IPS-NIHi11 (cell line): ENCODE measurements around the gene AP3D1.
"Not testable (repeated sequence)": the region's sequence is repeated elsewhere in the genome, so short reads cannot be mapped to it uniquely, and the experiment has no call there.

ENCODE experiments used
- DNase-seq: peaks from one replicate; pipeline ENCODE4 v3.0.0; 2012; ENCODE audit warnings: mixed read lengths, low spot score

AP3D1 gene

DNA sequence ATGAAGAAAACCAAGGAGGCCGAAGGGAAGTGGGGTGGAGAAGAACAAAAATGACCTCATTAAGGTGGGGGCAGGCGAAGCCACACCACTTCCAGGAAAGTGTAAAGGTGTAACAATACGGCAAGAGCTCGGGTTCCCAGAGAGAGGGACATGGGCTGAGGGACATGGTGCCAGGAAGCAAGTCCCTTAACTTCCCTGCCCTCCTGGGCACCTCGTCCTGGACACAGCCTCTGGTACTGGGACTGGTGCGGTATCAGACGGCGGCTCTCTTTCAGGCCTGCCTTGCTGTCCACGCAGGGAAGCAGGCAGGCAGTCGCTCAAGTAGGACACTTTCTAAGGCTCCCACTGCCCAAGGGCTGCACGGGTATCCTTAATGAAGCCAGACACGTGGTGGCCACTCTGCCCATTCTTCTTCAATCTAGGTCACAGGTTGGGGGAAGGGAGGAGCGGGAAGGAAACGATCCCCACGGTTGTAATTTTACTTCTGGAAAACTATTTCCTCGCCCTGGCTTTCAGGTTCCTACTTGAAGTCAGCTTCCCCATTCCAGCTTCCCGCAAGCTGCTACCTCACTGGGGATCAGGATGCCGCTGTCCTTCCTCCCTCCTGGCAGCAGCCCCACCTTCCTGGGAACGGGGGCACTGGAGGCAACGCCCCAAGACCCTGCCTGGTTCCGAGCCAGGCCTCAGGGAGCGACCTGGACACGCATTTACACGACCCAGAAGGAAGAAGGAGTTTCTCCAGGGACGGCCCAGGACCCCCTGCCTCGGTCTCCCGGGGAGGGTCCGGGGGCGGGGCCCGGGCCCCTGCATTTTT is 1.2 kb downstream of the AP3D1 start:
- no peak for DNase-seq

DNA sequence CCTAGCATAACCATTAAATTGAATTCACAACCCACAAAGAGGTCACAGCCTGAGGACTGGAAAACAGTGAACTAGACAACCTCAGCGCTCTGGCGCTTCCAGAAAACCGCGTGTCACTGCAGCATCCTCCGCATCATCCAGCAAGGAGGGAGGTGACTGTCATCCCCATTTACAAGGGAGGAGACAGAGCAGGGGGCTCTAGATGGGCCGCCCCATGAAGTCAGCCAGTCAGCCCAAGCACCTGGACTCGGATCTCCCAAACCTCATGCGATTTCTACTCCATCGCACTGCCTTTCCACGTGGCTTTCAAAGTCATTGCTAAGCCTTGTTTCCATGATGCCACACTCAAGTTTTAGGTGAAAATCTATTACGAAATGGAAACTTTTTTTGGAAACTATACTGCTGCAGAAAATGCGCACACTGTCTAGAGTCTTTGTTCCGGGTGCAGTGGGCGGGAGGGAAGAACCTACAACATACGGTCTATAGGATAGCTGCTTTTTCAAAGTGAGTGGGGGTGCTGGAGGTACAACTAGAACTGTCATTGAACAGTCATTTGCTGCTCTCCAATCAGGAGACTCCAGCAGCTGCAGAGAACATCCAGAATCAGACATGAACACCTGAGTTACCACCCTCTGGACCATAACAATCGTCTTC is 2.8 kb downstream of the AP3D1 start:
- DNase-seq = no peak

DNA sequence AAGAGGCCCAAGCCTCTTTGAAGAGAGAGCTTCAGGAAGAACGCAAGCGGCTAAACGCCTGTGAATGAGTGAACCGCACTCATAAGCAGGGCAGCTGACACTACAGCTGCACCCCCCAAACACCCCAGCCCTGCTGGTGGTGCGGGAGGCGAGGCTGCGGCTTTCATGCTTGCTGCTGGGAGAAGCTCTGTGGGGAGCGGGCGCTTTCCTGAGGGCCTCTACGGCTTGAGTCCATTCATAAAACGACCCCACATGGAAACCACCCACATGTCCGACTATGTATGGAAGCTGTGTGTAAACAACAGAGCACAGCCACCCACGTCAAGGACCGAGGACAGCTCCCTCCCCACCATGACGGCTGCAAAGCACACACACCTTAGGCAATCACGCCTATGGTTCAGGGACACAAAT is 5.5 kb downstream of the AP3D1 start:
- DNase-seq = no peak

DNA sequence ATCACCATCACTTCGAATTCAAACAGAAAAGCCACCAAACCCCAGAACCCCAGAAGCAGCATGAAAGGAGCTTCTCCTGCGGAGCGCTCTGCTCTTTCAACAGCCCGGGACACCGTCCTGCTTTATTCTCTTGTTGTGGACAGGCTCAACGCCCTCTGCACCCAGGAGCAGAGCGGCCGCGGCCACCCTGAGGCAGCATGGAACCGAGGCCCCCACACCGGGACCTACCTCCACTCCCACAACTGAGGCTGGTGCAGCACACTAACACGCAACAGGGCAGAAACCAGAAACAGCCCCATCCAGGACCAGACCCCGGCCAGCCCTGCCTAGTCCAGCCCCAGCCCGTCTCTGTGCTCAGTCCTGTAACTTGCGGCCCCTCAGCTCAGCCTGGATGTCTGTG is 7.2 kb downstream of the AP3D1 start:
- no peak for DNase-seq

DNA sequence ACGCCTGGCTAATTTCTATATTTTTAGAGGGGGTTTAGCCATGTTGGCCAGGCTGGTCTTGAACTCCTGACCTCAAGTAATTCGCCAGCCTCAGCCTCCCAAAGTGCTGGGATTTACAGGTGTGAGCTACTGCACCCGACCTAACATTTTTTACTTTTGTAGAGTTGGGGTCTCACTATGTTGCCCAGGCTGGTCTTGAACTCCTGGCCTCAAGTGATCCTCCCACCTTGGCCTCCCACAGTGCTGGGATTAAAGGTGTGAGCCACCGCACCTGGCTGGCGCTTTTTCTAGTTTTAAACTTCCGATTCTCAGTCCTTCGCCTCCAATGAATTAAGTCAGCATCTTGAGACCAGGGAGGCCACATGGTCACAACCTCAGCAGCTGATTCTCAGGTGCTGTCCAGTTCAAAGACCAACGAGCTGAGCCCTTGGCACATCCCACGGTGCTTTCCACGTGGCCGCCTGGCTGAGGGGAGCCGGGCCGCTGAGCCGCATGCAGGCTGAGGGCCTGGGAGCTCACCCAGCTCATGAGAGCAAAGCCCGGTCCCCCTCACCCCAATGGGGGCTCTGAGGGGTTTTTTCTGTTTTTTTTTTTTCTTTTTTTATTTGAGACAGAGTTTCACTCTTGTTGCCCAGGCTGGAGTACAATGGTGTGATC is 9.1 kb downstream of the AP3D1 start:
- no peak for DNase-seq

DNA sequence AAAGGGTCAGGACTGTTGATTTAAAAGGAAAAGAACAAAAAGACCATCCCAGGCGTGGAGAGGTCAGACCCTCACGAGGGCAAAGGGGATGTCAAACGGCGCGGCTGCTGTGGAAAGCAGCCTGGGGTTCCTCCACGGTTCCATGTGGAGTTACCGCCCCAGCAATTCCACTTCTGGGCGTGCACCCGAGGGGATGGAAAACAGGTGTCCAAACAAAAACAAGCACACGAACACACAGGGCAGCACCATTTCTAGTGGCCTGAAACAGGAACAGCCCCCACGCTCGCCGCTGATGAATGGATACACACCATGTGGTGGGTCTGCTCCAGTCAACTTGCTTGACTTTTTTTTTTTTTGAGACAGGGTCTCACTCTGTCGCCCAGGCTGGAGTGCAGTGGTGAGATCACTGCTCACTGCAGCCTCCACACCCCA is 11.2 kb downstream of the AP3D1 start:
- no peak for DNase-seq

DNA sequence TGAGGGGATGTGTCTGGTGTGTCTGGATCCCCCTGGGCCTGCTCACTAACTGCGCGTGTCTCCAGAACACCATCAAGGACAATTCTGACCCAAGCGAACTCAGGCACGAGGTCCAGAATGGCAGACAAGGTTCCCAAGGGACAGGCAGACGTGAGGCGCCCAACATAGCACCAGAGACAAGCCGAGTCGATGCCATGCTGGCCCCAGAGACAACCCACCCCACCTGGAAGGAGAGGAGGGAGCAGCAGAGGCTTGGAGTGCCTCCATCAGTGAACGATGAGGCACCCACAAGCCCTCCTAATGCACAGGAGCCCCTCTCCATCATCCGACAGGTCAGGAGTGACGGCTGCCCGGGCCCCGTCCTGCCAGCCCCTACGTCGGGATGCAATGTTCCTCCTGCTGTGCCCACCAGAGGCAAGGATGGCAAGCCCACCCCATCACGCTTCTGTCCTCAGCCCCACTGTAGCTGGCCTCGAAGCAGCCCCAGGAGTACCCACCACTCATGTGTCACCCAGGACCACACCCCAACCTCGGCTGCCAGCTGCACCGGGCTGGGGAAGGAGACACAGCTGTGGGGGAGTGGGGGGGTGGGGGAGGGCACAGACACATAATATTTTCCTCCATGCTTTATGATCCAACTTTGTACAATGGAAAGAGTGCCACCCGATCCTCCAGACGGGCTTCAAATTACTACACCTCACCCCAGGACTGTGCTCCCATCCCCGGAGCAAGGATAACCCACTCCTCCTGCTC is 11.8 kb downstream of the AP3D1 start:
- DNase-seq = no peak

DNA sequence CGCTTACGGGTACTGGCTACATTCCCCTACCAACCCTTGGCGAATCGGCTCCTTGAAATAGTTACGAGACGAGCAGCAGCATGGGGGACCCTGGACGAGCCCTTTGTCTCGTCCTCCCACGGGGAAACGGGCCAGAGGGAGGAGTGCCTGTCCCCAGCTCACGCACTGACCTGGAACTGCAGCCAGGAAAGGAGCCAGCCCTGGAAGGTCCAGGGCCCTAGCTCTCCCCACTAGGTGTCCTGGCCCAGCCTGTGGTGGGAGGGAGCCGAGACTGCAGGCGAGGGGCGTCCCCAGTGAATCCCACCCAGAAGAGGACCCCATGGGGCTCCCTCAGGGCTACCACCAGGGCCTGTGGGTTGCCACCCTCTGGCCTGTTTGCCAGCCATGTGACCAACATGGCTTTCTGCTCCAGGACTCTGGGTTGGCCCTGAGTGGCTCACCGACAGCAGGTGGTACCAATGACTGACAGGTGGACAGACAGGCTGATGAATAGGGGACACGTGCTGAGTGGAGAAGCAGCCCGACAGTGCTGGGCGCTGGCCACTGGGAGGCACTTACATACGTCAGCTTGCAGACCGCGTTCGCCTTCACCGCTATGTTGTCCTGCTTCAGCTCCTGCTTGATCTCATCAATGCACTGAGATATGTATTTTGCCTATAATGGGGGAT is 13.2 kb downstream of the AP3D1 start:
- DNase-seq = no peak

DNA sequence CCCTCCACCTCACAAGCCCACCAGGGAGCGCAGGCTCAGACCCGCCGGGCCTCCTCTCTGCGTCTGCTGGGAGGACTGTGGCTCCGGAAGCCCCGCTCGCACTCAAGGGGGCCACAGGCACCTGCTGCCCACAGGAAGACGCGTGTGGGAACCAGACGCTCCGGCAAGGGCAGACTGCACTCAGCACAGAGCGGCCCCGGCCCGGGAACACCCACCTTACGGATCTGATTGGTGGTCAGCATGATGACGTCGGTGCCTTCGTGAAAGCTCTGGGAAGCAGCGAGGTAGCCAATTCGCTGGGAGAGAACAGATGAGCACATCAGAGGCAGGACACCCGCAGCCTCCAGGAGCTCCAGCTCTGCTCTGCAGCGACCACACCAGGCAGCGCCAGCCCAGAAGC is 14.6 kb downstream of the AP3D1 start:
- DNase-seq = no peak

DNA sequence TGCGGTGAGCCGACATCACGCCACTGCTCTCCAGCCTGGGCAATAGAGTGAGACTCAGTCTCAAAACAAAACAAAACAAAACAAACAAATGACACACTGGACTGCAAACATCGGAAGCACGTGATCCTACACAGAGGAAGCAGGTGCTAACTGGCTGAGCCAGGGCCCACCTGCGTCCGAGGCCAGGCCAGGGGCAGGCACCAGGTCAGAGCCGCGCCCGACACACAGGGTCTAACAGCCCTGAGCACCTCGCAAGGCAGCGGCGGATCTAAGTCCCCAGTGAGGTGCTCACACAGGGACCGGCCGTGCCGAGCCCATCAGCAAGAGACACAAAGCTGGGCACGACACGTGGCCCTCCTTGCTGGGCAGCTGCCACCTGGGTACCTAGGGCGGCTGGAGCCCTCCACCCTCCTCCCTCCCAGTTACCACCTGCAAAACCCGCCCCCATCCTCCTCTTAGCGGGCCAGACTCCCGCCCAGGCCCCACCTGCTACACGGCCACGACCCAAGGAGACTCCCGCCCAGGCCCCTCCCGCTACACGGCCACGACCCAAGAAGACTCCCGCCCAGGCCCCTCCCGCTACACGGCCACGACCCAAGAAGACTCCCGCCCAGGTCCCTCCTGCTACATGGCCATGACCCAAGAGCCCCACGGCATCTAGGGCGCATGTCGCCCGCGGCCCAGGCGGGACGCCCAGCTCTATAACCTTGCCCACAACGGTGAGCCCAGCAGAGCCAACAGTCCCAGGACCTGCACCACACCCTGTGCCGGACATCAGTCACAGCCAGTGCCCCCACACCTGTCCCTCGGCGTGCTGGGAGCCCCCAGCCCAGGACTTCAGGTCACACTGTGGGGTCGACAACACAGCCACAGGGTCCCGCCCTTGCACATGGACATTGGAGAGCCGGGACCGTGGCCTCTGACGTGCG is 15.6 kb downstream of the AP3D1 start:
- no peak for DNase-seq

DNA sequence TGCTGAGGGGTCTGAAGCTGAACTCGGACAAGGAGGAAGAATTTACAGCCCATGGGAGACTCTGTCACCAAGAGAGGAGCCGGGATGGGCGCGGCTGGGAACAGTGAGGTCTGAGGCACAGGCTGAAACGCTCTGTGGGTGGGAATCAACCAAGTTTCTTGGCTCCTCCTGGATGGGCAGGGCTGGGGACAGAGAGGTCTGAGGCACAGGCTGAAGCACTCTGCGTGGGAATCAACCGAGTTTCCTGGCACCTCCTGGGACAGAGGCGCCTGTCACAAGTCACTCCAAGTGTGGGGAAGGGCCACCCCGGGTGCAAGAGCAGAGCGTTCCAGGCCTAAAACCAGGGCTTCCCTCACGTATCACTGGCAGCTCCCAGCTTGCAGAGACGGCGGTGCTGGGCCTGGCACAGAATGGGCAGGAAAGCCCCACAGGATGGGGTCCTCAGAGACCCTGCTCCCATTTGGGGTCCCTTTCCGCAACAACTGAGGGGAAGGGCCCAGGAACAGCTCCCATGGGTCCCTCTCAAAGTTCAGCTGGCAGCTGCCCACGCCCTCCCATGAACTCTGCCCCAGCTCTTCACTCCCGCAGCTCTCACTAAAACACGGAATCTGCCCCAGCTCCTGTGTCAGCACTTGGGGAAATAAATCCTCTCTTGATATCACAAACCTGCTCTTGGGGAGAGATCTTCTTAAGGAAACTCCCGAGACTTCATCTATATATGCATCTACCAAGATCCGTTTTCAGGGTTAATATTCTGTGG is 18.5 kb downstream of the AP3D1 start:
- DNase-seq = no peak

DNA sequence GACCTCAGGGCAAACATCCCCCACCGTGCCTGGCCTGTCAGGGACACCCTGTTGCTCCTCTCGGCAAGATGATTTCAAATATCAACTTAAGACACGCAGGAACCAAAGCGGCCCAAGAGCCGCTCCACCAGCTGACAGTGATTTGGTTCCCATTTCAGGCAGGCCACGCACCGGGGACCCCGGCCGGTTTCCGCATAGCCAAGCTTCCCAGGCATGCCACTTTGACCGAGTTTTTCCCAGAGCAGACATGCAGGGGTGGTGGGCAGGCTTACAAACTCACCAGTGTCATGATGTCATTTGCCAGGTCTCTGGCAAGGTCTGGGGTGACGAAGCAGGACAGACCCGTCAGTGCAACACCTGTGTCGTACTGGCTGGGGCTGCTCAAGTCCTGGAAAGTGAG is 19.2 kb downstream of the AP3D1 start:
- no peak for DNase-seq

DNA sequence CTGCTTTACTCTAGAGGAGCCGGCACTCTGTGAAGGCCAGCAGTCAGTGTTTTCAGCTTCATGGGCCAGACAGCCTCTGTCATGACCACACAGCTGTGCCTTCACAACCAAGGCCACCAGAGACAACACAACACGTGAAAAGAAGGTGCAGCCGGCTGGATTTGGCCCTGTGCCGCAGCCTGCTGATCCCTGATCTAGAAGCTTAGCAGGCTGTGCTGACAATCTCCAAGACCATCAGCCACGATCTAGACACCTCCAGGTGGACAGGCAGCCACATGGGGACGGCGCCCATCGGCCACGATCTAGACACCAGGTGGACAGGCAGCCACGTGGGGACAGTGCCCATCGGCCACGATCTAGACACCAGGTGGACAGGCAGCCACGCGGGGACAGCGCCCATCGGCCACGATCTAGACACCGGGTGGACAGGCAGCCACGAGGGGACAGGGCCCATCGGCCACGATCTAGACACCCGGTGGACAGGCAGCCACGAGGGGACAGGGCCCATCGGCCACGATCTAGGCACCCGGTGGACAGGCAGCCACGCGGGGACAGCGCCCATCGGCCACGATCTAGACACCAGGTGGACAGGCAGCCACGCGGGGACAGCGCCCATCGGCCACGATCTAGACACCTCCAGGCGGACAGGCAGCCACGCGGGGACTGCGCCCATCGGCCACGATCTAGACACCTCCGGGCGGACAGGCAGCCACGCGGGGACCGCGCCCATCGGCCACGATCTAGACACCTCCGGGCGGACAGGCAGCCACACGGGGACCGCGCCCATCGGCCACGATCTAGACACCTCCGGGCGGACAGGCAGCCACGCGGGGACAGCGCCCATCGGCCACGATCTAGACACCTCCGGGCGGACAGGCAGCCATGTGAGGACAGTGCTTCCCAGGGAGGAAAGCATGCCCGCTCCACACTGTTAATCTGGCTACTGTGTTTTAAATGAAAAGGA is 20.1 kb downstream of the AP3D1 start:
- not testable (repeated sequence) for DNase-seq

DNA sequence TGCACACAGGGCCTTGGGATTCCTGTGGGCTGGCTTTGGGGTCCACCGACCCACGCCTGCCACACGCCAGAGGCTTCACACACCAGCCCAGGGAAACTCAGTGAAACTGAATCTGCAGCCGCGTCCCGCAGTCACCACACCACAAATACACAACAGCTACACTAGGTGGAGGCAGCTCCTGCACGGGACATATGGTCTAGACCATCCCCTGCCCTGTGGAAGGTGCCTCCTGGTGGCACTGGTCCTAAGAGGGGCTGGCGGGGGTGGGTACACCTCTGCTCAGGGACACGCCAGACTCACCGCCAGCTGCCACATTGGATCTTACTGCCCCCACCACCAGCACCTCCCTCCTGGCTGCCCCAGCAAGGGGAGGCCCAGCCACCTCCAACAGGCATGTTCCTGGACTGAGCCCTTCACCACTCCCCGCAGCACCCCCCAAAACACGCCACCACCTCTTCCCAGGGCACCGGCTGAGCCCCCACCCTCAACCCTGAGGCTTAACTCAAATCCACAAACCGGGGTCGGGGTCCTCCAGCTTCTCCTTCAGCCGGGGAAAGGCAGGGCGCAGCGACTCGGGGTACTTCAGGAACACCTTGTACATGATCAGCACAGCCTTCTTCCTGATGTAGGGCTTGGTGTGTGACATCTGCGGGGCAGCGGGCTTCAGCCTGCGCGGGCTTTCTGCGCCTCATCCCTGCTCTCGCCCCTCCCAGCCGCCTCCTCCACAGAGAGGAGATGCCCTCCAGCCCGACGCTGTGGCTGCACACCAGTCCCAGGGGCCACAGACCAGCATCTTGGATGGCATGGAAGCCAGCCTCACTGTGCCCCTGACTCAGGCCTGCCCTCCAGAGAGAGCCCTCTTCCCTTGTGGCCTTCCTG is 21.2 kb downstream of the AP3D1 start:
- DNase-seq = no peak

DNA sequence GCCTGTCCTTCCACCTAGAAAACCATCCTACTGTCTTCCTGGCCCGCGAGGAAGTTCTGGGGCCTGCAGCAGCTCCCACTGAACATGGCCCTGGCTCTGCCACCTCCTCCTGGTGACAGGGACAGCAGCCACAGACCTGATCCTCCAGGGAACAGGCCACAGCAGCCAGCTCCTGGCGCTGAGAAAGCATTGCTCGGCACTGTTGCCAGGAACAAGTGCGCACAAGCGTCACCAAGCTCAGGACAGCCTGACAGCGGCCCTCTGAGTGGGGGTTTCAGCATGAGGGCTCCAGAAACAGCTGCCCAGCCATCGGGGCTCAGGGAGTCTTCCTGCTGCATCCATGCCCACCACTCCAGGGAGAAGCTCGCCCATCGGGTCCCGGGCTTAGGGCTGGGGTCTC is 21.9 kb downstream of the AP3D1 start:
- DNase-seq = no peak

DNA sequence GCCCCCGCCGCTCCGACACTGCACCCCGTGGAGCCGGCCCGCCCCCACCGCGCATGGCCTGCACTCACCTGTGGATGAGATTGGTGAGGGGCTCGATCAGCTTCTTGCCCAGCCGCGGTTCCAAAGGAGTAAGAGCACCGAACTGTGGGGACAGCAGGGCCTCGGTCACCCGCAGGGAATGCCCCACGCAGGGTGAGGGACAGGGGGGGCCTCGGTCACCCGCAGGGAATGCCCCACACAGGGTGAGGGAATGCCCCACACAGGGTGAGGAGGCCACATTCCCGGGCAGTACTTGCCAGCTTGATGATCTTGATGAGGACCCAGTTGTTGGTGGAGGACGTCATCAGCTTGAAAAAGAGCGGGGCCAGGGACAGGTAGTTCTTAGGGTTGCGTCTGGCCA is 22.3 kb downstream of the AP3D1 start:
- DNase-seq = no peak

DNA sequence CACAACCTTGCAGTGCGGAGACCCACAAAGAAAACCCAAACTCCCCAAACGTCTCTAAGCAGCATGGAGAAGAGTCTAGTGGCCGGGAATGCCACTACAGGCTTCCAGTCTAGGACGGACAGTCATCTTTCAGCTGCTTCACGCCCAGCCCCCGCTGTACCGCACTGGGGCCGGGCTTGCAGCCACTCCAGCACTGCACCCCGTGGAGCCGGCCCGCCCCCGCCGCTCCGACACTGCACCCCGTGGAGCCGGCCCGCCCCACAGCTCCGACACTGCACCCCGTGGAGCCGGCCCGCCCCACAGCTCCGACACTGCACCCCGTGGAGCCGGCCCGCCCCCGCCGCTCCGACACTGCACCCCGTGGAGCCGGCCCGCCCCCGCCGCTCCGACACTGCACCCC is 23.1 kb downstream of the AP3D1 start:
- not testable (repeated sequence) for DNase-seq

DNA sequence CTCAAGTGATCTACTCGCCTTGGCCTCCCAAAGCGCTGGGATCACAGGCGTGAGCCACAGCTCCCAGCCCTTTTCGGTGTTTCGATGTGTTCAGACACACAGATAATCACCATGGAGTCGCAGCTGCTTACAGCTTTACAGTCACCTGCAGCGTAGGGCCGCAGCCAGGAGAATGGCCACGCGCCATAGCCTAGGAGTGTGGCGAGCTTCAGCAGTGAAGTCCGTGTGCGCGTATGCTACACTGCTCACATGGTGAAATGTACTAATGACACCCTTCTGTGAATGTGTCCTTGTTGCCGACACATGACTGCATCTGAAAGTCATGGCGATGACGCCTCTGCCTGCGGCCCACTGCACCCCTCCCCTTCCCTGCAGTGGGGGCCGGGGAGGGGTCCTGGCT is 23.6 kb downstream of the AP3D1 start:
- DNase-seq = no peak
